ENCODE measurements around the gene MAZ.

The MAZ gene

GRCh38 chr16:29805232-29806098, 864 bp upstream of the MAZ start:
- peak overlapping the region; percentile 55 to 83 for H3K4me3 ChIP-seq (ENCODE audit: low read depth in 1 of 2, low read length in 2 of 2)
- H3K9me3 ChIP-seq (ENCODE audit: low read length): no peaks in the 10 kb centered on the region
- no peaks in the 10 kb centered on the region for H3K27me3 ChIP-seq (ENCODE audit: control insufficient read depth in 1 of 2, insufficient read depth in 2 of 2, low read length in 2 of 2)
- H3K4me1 ChIP-seq (ENCODE audit: insufficient read depth, low read length): peaks cover 34% of the 10 kb centered on the region
- peak overlapping the region; percentile 93 for H3K9ac ChIP-seq (ENCODE audit: low read length)
- peak overlapping the region; percentile 93 for H3K27ac ChIP-seq (ENCODE audit: low read depth, low read length)
- peaks cover 17% of the 10 kb centered on the region for H3K36me3 ChIP-seq (ENCODE audit: insufficient read depth, low read length)

GRCh38 chr16:29806641-29807425, 504 bp downstream of the MAZ start:
- H3K27me3 ChIP-seq (ENCODE audit: control insufficient read depth in 1 of 2, insufficient read depth in 2 of 2, low read length in 2 of 2): no peaks in the 10 kb centered on the region
- H3K27ac ChIP-seq (ENCODE audit: low read depth, low read length): peak overlapping the region; percentile 94
- peaks cover 41% of the 10 kb centered on the region for H3K4me1 ChIP-seq (ENCODE audit: insufficient read depth, low read length)
- no peaks in the 10 kb centered on the region for H3K9me3 ChIP-seq (ENCODE audit: low read length)
- peak overlapping the region; percentile 54 to 61 for H3K4me3 ChIP-seq (ENCODE audit: low read depth in 1 of 2, low read length in 2 of 2)
- H3K9ac ChIP-seq (ENCODE audit: low read length): no peak overlapping the region
- H3K36me3 ChIP-seq (ENCODE audit: insufficient read depth, low read length): peaks cover 17% of the 10 kb centered on the region

GRCh38 chr16:29807426-29808218, 1.3 kb downstream of the MAZ start:
- peaks cover 17% of the 10 kb centered on the region for H3K36me3 ChIP-seq (ENCODE audit: insufficient read depth, low read length)
- peak overlapping the region; percentile 94 for H3K27ac ChIP-seq (ENCODE audit: low read depth, low read length)
- no peaks in the 10 kb centered on the region for H3K9me3 ChIP-seq (ENCODE audit: low read length)
- peaks cover 43% of the 10 kb centered on the region for H3K4me1 ChIP-seq (ENCODE audit: insufficient read depth, low read length)
- peak overlapping the region; percentile 52 to 61 for H3K4me3 ChIP-seq (ENCODE audit: low read depth in 1 of 2, low read length in 2 of 2)
- H3K9ac ChIP-seq (ENCODE audit: low read length): peak overlapping the region; percentile 40
- H3K27me3 ChIP-seq (ENCODE audit: control insufficient read depth in 1 of 2, insufficient read depth in 2 of 2, low read length in 2 of 2): no peaks in the 10 kb centered on the region

GRCh38 chr16:29808219-29808900, 2.0 kb downstream of the MAZ start:
- H3K4me1 ChIP-seq (ENCODE audit: insufficient read depth, low read length): peaks cover 50% of the 10 kb centered on the region
- no peaks in the 10 kb centered on the region for H3K9me3 ChIP-seq (ENCODE audit: low read length)
- H3K4me3 ChIP-seq (ENCODE audit: low read depth in 1 of 2, low read length in 2 of 2): peak overlapping the region; percentile 52 to 61
- H3K9ac ChIP-seq (ENCODE audit: low read length): peak overlapping the region; percentile 40
- H3K27me3 ChIP-seq (ENCODE audit: control insufficient read depth in 1 of 2, insufficient read depth in 2 of 2, low read length in 2 of 2): no peaks in the 10 kb centered on the region
- peaks cover 17% of the 10 kb centered on the region for H3K36me3 ChIP-seq (ENCODE audit: insufficient read depth, low read length)
- peak overlapping the region; percentile 94 for H3K27ac ChIP-seq (ENCODE audit: low read depth, low read length)

GRCh38 chr16:29809031-29809747, 2.9 kb downstream of the MAZ start:
- peak overlapping the region; percentile 98 for H3K27ac ChIP-seq (ENCODE audit: low read depth, low read length)
- peak overlapping the region in 1 of 2 donors; percentile 61 for H3K4me3 ChIP-seq (ENCODE audit: low read depth in 1 of 2, low read length in 2 of 2)
- peak overlapping the region; percentile 40 for H3K9ac ChIP-seq (ENCODE audit: low read length)
- no peaks in the 10 kb centered on the region for H3K9me3 ChIP-seq (ENCODE audit: low read length)
- H3K36me3 ChIP-seq (ENCODE audit: insufficient read depth, low read length): peaks cover 17% of the 10 kb centered on the region
- no peaks in the 10 kb centered on the region for H3K27me3 ChIP-seq (ENCODE audit: control insufficient read depth in 1 of 2, insufficient read depth in 2 of 2, low read length in 2 of 2)
- peaks cover 55% of the 10 kb centered on the region for H3K4me1 ChIP-seq (ENCODE audit: insufficient read depth, low read length)

- Histone ChIP-seq H3K4me3 (ENCODE audit: low read depth in 1 of 2, low read length in 2 of 2) (no peak overlapping the region), H3K27ac (ENCODE audit: low read depth, low read length) (peak overlapping the region; percentile 98), H3K4me1 (ENCODE audit: insufficient read depth, low read length) (peaks cover 58% of the 10 kb centered on the region), H3K27me3 (ENCODE audit: control insufficient read depth in 1 of 2, insufficient read depth in 2 of 2, low read length in 2 of 2) (no peaks in the 10 kb centered on the region), H3K9me3 (ENCODE audit: low read length) (no peaks in the 10 kb centered on the region), H3K9ac (ENCODE audit: low read length) (no peak overlapping the region), H3K36me3 (ENCODE audit: insufficient read depth, low read length) (peaks cover 17% of the 10 kb centered on the region)
Observed at GRCh38 chr16:29809850-29810698, 3.7 kb downstream of the MAZ start.

GRCh38 chr16:29810699-29811169, 4.4 kb downstream of the MAZ start:
- Histone ChIP-seq H3K9ac (ENCODE audit: low read length) (no peak overlapping the region), H3K4me1 (ENCODE audit: insufficient read depth, low read length) (peaks cover 61% of the 10 kb centered on the region)

GRCh38 chr16:29811170-29811895, 5.0 kb downstream of the MAZ start:
- H3K36me3 ChIP-seq (ENCODE audit: insufficient read depth, low read length): peaks cover 17% of the 10 kb centered on the region
- H3K27ac ChIP-seq (ENCODE audit: low read depth, low read length): peak overlapping the region; percentile 98
- H3K4me1 ChIP-seq (ENCODE audit: insufficient read depth, low read length): peaks cover 61% of the 10 kb centered on the region
- H3K9ac ChIP-seq (ENCODE audit: low read length): peak overlapping the region; percentile 49
- H3K9me3 ChIP-seq (ENCODE audit: low read length): no peaks in the 10 kb centered on the region
- H3K27me3 ChIP-seq (ENCODE audit: control insufficient read depth in 1 of 2, insufficient read depth in 2 of 2, low read length in 2 of 2): no peaks in the 10 kb centered on the region
- peak overlapping the region; percentile 62 to 78 for H3K4me3 ChIP-seq (ENCODE audit: low read depth in 1 of 2, low read length in 2 of 2)

More at GRCh38 chr16:29810699-29811169, 4.4 kb downstream of the MAZ start:
- Histone ChIP-seq H3K36me3 (ENCODE audit: insufficient read depth, low read length) (peaks cover 17% of the 10 kb centered on the region), H3K4me3 (ENCODE audit: low read depth in 1 of 2, low read length in 2 of 2) (peak overlapping the region in 1 of 2 donors; percentile 78), H3K27me3 (ENCODE audit: control insufficient read depth in 1 of 2, insufficient read depth in 2 of 2, low read length in 2 of 2) (no peaks in the 10 kb centered on the region), H3K9me3 (ENCODE audit: low read length) (no peaks in the 10 kb centered on the region), H3K27ac (ENCODE audit: low read depth, low read length) (peak overlapping the region; percentile 98)

GRCh38 chr16:29811896-29812665, 5.8 kb downstream of the MAZ start, which contains the start of gene PRRT2:
Gene PRRT2, plus strand, starts transcription at chr16:29812193. Its CDS starts 862 bp downstream, at chr16:29813055.
- Histone ChIP-seq H3K9ac (ENCODE audit: low read length) (peak within 1 kb of the TSS; percentile 61), H3K36me3 (ENCODE audit: insufficient read depth, low read length) (peaks cover 17% of the 10 kb centered on the region), H3K27me3 (ENCODE audit: control insufficient read depth in 1 of 2, insufficient read depth in 2 of 2, low read length in 2 of 2) (no peaks in the 10 kb centered on the region), H3K9me3 (ENCODE audit: low read length) (no peaks in the 10 kb centered on the region), H3K4me3 (ENCODE audit: low read depth in 1 of 2, low read length in 2 of 2) (peak within 1 kb of the TSS; percentile 62 to 78), H3K4me1 (ENCODE audit: insufficient read depth, low read length) (peaks cover 64% of the 10 kb centered on the region), H3K27ac (ENCODE audit: low read depth, low read length) (peak within 1 kb of the TSS; percentile 98)
